ENCODE measurements around the gene TMCC3.

TMCC3 gene

DNA sequence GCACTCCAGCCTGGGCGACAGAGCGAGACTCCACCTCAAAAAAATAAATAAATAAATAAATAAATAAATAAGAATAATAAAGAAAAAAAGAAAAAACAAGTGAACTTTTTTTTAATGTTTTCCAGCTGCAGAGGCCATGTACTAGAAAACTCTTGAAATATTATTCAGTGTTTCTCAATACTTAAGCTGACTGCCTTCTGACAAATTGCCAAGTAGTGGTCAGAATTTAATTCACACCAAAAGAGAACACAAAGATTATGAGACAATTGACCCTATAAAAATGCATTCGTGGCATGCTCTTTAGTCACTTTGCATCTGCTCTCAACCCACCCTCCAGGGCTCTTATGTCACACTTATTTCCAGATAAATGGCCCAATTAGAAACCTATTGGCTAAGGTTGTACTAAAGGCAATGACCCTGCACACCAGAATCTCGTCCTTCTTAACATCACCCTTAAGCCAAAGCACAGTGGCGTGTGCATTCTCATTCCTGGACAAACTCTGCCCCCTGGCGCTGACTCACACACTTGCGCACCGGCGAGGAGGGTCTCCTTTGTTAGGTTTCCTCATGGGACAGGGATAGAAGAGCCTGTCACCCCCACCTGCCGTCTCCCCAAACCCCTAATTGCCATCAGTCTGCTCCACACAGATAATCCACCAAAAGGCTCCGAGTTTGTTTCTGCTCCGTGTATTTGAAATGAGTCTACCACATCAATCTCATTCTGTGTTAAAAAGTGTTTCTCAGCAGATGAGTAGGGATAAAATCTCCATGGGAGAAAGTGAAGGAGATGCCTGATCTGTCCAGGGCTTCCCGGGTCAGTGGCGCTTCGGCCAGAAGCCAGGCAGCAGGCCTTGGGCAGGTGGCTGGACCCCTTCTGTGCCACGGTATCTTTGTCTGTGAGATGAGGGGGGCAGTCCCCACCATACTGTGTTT lies 117.6 kb downstream of the TMCC3 start:
- ATAC-seq = peak; percentile 81

DNA sequence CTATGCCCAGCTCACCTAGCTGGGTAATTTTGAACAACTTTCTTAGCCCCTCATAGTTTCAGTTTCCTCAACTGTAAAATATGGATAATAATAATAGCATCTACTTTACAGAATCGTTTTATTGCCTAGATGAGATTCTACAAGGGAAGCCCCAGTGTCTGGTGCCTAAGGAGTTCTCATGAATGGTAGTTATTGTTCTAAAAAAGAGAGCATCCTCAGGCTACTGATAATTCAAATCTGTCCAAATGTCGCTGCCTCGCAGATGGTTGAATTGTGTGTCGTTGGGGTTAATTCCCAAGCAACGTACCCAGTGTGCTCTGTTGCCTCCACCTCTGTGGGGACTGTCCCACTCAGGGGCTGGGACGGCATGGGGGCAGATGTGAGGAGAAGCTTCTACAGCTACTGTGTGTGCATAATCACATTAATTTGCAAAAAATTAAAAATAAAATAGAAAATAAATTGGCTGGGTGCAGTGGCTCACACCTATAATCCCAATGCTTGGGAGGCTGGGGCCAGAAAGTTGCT lies 119.1 kb downstream of the TMCC3 start:
- no peak for ATAC-seq

More for the DNA sequence above, 117.6 kb downstream of the TMCC3 start:
- peak; percentile 81 for DNase-seq

DNA sequence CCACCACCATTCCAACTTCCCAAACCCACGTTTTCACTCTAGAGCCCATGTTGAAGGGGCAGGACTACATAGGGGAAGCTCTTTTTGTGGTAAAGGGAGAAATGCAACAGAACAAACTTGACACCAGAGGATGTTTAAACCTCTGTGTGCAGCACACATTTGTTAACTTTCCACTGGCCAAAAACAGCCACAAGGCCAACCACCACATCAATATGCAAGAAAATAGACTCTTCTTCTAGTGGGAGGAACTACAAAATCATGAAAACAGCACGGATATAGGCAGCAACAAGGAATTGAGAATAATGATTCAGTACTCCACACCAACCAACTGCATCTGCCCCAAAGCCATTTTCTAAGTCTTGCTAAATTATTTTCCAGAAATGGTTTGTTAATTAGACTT lies 124.4 kb downstream of the TMCC3 start:
- peak; percentile 65 for ATAC-seq

More for the DNA sequence above, 119.1 kb downstream of the TMCC3 start:
- no peak for DNase-seq

More for the DNA sequence above, 124.4 kb downstream of the TMCC3 start:
- no peak for DNase-seq

All from stimulated activated naive CD8-positive, alpha-beta T cell treated with anti-CD3 and anti-CD28 coated beads, Interleukin-15, Interleukin-2, amounts not matched to agents 100 U/mL and 50 U/mL, for 24 hours (primary cell).